Hypothalamus (tissue), 51 donors: Measurements from ENCODE around the gene RAP1A.
A peak's percentile ranks its signal among the peaks of the same experiment; 100 is the strongest.
"Not testable (repeated sequence)": the region's sequence is repeated elsewhere in the genome, so short reads cannot be mapped to it uniquely, and the experiment has no call there.

ENCODE experiments used
- DNase-seq, 51 donors: peaks; one replicate each; lab custom pipeline; 2025; lab: John Stamatoyannopoulos, UW

Gene RAP1A

DNA sequence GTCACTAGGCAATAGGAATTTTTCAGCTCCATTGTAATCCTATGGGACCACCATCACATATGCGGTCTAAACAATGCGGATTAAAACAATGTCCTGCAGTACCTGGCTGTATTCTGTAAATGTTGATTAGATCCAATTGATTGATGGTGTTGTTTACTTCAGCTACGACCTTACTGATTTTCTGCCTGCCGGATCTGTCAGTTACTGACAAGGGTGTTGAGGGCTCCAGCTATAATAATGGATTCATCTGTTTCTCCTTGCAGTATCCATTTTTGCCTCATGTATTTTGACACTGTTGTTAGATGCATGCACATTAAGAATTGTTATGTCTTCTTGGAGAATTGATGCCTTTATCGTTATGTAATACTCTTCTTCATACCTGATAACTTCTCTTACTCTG, 39.0 kb downstream of the RAP1A start:
- no peak for DNase-seq

GRCh38 chr1:111660204-111661150, 40.9 kb downstream of the RAP1A start:
- no peak for DNase-seq

- DNase-seq = no peak
Measured at GRCh38 chr1:111664652-111665051, 45.1 kb downstream of the RAP1A start.

- DNase-seq = no peak
Measured at GRCh38 chr1:111665497-111665896, 45.9 kb downstream of the RAP1A start.

- DNase-seq = no peak
Measured at GRCh38 chr1:111666828-111667227, 47.2 kb downstream of the RAP1A start.

DNA sequence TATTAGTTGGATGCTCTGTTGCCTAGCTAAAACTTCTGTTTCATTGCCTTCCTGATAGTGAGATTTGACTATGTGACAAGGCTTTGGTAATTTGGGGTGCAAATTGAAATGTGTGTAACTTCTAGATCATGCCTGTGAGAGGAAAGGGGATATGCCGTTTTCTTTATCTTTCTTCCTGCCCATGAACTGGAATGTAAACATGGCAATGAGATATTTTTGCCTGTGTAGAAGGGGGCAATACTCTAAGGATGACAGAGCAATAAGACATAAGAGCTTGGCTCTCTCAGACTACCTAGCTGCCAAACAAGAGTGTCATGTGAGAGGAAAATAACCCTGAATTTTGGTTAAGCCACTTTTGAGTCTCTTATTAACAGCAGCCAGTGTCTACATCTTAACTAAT, 49.7 kb downstream of the RAP1A start:
- no peak for DNase-seq

GRCh38 chr1:111671852-111672251, 52.3 kb downstream of the RAP1A start:
- DNase-seq = no peak

- DNase-seq = no peak
Measured at GRCh38 chr1:111672331-111672730, 52.7 kb downstream of the RAP1A start.

GRCh38 chr1:111677604-111678003, 58.0 kb downstream of the RAP1A start:
- DNase-seq = no peak

- DNase-seq = no peak
Measured at GRCh38 chr1:111679541-111679940, 60.0 kb downstream of the RAP1A start.

- DNase-seq = not testable (repeated sequence)
Measured at GRCh38 chr1:111680212-111680800, 60.7 kb downstream of the RAP1A start.

DNA sequence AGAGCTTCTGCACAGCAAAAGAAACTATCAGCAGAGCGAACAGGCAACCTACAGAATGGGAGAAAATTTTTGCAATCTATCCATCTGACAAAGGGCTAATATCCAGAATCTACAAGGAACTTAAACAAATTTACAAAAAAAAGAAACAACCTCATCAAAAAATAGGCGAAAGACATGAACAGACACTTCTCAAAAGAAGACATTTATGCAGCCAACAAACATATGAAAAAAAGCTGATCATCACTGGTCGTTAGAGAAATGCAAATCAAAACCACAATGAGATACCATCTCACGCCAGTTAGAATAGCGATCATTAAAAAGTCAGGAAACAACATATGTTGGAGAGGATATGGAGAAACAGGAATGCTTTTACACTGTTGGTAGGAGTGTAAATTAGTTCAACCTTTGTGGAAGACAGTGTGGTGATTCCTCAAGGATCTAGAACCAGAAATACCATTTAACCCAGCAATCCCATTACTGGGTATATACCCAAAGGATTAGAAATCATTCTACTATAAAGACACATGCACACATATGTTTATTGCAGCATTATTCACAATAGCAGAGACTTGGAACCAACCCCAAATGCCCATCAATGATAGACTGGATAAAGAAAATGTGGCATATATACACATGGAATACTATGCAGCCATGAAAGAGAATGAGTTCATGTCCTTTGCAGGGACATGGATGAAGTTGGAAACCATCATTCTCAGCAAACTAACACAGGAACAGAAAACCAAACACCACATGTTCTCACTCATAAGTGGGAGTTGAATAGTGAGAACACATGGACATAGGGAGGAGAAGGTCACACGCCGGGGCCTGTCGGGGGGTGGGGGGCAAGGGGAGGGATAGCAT, 65.9 kb downstream of the RAP1A start:
- DNase-seq = not testable (repeated sequence)

DNA sequence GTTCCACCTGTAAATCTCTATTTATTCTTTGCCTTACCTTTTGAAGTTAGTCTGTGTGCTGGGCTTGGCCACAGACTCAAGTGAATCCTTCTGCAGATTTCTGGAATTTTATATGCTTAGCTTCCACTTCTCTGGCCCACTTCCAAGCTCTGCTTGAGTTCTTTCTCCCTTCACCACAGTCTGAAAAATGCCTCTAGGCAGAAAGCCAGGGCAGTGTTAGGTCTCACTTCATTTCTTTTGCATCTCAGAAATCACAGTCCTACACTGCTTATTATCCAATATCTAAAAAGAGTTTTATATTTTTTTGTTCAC, 70.7 kb downstream of the RAP1A start:
- DNase-seq = peak in 18 of 51 donors; percentile 1 to 37 (median 18)

DNA sequence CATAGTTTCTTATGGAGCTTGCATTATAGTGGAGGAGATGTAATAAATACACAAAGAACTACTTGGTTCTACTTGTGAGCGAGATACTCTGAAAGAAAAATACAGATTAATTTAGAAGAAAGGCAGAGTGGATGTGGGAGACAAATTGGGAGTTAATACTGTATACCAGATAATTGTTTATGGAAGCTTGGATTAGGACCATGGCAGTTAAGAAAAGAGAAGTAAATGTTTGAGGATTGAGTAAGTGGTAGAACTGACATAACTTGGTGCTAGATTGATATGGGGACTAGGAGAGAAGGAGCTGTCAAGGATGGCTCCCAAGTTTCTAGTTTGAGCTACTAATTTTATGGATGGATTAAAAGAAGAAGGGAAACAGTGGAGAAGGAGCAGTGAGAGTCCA, 72.3 kb downstream of the RAP1A start:
- DNase-seq = no peak

DNA sequence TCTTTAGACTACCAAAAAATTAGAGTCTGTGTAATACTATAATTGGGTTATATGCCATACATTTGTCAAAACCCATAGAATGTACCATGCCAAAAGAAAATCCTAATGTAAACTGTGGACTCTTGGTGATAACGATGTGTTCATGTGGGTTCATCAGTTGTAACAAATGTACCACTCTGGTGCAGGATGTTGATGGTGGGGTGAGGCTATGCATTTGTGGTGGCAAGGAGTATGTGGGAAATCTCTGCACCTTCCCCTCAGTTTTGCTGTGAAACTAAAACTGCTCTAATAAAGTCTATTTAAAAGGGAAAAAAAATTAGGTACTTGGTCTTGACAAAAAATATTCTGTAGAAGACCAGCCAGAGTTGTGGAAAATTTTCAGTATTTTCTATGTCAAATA, 76.2 kb downstream of the RAP1A start:
- no peak for DNase-seq

DNA sequence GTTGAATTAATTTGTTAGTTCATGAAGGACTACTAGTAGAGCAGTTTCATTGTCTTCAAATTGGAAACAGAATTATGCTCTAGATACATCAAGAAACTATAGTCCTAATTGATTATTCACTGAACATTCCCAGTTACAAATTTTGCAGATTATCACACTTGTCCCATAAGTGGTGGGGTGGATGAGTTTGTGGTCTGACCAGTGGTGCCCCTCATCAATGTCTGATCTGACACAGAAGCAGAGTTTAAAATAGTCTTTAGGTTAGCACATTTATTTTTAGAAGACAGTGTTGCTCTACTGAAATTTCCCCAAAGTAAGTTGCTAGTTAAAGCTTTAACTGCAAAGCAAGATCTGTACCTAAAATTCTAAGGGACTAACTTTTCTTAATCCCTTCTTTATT, 76.7 kb downstream of the RAP1A start:
- no peak for DNase-seq

DNA sequence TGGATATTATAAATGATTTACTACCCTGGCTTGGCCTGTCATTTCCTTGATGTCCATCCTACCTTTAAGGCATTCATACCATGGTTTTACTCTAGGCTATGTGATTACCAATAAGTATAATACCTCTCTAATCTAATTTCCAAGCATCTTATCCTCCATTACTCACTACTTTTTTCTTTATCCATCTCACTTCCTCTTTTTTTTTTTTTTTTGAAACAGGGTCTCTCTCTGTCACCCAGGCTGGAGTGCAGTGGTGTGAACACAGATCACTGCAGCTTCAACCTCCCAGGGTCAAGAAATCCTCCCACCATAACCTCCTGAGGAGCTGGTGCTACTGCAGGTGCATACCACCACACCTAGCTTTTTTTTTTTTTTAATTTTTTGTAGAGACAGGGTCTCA, 79.7 kb downstream of the RAP1A start:
- DNase-seq = no peak

DNA sequence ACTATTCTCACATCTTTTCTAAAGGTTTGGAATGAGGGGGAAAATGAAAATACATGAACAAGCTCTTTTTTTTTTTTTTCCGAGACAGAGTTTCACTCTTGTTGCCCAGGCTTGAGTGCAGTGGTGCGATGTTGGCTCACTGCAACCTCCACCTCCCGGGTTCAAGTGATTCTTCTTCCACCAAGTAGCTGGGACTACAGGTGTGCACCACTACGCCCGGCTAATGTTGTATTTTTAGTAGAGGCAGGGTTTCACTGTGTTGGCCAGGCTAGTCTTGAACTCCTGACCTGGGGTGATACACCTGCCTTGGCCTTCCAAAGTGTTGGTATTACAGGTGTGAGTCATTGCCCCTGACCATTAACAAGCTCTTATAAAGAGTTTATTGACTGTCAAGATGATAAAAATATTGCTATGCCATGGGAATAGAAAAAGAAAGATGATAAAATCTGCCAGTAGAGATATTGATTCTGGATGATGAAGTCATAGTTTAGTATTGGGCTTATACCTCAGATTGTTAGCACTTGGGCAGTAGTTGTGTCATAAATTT, 83.0 kb downstream of the RAP1A start:
- no peak for DNase-seq

- DNase-seq = no peak
Measured at GRCh38 chr1:111704240-111704639, 84.7 kb downstream of the RAP1A start.

DNA sequence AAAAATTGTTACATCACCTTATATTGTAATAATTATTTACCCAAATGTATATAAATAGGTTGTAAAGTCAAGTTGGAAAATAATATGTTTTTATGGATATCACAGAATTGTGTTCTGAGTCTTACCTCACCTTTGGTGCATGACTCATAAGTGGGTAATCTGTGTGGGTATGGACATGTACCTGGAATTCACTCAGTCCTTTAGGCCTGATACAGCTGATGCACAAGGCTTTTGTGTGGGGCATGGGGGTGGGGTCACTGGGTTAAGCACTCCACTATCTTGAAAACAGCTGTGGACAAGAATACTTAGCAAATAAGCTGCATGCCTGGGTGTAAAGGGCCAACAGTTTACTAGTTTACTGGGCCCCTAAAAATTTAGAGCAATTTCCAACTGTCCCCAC, 85.2 kb downstream of the RAP1A start:
- DNase-seq = no peak

- DNase-seq = no peak
Measured at GRCh38 chr1:111705841-111706240, 86.3 kb downstream of the RAP1A start.
